A549 (cell line): ENCODE data around the gene ZNF132.

Experiments
- CTCF ChIP-seq: fragments of >200 bp; sonication (Bioruptor Twin); formaldehyde crosslinking; IDR thresholded peaks from 3 replicates; pipeline ENCODE4 v1.5.1; 2016
- HOXB5 ChIP-seq: fragments of 250-450 bp; sonication (Bioruptor Pico); IDR thresholded peaks from 2 replicates; pipeline ENCODE4 v1.5.0; 2020; ENCODE audit warnings: mild to moderate bottlenecking, moderate library complexity
- POLR2AphosphoS2 ChIP-seq: conservative IDR thresholded peaks from 2 replicates; pipeline ENCODE4 v1.6.1; 2012; ENCODE audit warnings: low read length, improper control_type of control experiment, inconsistent platforms

GRCh38 chr19:58409010-58409790 is 30.8 kb downstream of the ZNF132 start:
- TF ChIP-seq CTCF = no peak
- no peak for TF ChIP-seq POLR2AphosphoS2
- no peak for TF ChIP-seq HOXB5
